NAMALWA (cell line): ENCODE results near the gene HTD2.
"Not testable (repeated sequence)": the region's sequence is repeated elsewhere in the genome, so short reads cannot be mapped to it uniquely, and the experiment has no call there.

Experiments used
- DNase-seq: peaks from one replicate; pipeline ENCODE4 v3.0.0-alpha.2; 2015; ENCODE audit warnings: low spot score

HTD2 gene

DNA sequence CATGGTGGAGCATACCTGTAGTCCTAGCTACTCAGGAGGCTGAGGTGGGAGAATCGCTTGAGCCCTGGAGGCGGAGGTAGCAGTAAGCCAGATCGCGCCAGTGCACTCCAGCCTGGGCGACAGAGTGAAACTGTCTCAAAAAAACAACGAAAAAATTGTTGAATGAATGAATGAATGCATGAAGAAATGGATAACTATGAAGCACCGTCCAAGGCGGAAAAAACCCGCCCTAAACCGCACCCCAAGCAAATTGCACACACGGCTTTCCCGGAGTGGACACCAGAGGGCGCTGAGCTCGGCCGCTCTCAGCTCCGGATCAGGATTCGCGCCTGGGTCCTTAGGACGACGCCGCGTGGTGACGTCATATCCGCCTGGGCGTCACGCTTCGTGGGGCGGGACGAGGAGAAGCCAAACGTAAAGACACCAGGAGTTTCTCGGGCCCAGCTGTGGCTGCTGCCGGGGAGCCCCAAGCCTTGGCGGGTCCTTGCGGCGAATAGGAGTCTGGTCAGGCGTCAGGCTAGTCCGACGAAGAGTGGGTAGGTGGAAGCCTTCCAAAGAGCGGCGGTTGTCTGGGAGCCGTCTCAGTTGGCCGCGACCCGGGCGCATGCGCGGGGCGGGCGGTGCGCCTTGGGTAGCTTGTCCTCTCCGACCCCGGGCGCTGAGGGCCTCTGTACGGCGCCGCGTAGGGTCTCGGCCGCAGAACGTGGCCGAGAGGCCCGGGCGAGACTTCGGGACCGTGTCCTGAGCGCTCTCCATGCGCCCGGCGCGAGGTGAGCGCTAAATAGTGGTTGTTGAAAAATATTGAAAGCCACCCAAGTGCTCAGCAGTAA lies at the start of gene HTD2, which contains the start of gene RPP14:
HTD2 (plus strand) TSS at position 639 of the 830 bp plus-strand sequence. CDS start 11,094 bp downstream, outside the sequence.
RPP14 (plus strand) TSS at position 364 of the 830 bp plus-strand sequence. CDS start 4,085 bp downstream, outside the sequence.
- peak; percentile 94 for DNase-seq

- DNase-seq = no peak
Observed at GRCh38 chr3:58258392-58259055, 47.8 kb upstream of the HTD2 start.

DNA sequence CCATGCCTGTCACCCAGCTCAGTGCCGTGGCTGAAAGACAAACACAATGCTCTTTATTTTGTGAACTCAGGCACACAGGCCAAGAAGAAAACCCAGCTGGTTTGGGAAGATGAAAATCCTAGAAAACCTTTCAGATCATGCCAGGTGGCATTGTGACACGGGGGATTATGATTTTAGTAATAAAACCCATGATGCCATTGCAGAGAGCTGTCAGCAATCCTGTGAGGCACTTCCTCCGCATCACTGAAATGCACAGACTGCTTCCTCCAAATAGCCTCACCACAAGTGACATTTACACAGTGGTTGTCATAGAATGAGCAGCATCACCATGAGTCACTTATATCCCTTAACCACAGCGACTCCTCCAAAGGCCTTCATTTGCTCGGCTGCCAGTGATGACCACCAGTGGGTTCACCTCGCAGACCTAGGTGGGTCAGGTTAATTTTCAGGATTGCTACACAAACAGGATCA lies 46.0 kb upstream of the HTD2 start:
- DNase-seq = no peak

- no peak for DNase-seq
Observed at GRCh38 chr3:58260733-58261132, 45.6 kb upstream of the HTD2 start.

- DNase-seq = no peak
Observed at GRCh38 chr3:58261954-58262666, 44.2 kb upstream of the HTD2 start.

- peak; percentile 18 for DNase-seq
Observed at GRCh38 chr3:58266577-58266976, 39.7 kb upstream of the HTD2 start.

DNA sequence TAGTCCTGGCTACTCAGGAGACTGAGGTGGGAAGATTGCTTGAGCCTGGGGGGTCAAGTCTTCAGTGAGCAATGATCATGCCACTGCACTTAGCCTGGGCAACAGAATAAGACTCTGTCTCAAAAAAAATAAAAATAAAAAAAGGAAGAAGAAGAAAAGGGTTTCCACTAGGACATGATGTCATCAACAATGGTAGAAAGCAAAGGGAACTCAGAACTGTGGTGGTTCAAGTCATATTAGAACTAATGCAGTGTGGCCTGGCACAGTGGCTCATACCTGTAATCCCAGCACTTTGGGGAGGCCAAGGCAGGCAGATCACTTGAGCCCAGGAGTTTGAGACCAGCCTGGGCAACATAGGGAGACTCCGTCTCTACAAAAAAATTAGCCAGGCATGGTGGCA lies 38.8 kb upstream of the HTD2 start:
- DNase-seq = not testable (repeated sequence)

GRCh38 chr3:58269356-58269755 lies 37.0 kb upstream of the HTD2 start:
- no peak for DNase-seq

DNA sequence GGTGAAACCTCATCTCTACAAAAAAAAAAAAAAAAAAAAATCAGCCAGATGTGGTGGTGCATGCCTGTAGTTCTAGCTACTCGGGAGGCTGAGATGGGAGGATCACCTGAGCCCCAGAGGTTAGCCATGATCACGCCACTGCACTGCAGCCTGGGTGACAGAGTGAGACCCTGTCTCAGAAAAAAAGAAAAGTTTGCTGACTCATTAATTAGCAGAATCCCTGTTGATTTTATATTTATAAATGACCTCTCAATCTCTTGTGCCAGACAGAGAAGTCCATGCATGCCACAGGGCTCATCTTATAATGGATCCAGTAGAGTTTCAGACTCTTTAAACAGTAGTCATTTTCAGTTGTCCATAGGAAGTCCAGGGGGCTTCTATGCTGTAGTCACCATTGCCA lies 35.8 kb upstream of the HTD2 start:
- DNase-seq = no peak

DNA sequence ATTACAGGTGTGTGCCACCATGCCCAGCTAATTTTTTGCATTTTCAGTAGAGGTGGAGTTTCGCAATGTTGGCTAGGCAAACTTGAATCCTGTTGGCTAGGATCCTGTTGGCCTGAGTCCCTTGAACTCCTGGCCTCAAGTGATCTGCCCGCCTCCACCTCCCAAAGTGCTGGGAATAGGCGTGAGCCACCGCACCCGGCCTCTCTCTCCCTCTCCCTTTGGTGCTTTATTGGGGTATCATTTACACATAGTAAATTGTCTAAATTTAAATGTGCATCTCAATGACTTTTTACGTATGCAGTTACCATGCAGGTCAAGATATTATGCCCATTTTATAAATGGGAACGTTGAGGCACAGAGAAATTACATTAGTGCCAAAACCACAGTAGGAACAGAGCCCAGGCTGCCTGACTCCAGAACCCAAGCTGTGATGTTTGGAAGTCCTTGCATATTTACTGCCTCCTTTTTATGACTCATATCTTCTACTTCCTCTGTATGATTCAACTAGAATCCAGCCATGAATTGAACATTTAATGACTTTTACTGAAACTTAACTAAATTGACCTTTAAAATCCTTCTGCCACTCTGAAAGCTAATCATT lies 34.3 kb upstream of the HTD2 start:
- no peak for DNase-seq

DNA sequence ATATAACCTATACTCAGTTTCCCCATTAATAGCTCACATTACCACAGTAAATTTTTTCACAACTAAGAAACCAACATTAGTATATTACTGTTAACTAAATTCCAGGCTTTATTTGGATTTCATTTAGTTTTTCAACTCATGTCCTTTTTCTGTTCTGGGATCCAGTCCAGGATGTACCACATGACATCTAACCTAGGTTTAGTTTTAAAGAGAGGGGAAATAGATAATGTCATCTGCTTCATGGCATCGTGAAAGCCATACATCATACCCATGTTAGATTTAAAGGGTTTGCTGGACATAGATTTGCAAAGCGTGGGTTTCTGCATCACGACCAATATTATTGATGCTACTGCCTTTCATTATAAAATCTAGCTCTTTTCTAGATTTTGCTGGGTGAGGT lies 33.4 kb upstream of the HTD2 start:
- DNase-seq = no peak

GRCh38 chr3:58273362-58273761 lies 33.0 kb upstream of the HTD2 start:
- DNase-seq = not testable (repeated sequence)

DNA sequence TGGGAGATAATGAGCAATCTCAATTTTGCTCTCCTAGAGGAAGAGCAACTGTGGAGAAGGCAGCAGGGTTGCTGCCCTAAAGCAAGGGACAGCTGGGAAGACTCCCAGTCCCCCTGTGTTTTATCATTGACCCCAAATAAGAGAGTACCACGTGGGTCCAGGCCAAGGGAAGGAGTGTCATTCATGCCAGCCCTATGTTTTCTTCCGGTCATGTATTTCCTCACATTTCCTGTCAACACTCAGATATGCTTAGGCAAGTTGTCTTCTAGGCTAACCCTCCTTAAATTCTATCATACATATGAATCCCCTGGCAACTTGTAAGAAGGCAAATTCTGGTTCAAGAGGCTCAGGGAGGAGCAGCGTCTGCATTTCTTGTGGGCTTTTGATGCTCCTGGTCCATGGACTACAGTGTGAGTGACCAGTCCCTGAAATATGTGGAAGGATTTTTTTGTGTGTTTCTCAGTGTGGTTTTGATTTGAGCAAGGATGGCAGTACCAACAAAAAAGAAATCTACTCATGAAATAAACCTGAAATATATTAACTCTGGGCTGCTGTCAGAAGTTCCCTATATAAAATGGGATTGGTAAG lies 32.2 kb upstream of the HTD2 start:
- no peak for DNase-seq

- DNase-seq = no peak
Observed at GRCh38 chr3:58281069-58281468, 25.3 kb upstream of the HTD2 start.

DNA sequence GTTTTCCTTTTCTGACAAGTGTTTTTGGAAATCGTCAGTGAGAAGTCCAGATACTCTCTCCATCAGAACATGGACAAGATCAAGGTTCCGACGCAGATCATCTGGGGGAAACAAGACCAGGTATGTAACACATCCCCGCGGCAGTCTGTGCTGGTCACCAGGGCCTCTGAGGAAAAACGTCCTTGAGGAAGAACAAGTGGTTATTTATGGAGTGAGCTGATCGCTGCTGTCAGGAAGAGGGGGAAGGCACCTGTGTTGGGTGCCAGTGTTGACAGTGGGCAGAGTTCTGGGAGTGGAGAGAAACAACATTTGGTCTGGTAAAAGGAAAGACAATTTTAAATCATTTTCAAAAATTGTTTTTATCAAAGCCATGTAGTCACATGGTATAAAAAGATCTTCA lies 21.0 kb upstream of the HTD2 start:
- DNase-seq = no peak

GRCh38 chr3:58287354-58287753 lies 19.0 kb upstream of the HTD2 start:
- no peak for DNase-seq

DNA sequence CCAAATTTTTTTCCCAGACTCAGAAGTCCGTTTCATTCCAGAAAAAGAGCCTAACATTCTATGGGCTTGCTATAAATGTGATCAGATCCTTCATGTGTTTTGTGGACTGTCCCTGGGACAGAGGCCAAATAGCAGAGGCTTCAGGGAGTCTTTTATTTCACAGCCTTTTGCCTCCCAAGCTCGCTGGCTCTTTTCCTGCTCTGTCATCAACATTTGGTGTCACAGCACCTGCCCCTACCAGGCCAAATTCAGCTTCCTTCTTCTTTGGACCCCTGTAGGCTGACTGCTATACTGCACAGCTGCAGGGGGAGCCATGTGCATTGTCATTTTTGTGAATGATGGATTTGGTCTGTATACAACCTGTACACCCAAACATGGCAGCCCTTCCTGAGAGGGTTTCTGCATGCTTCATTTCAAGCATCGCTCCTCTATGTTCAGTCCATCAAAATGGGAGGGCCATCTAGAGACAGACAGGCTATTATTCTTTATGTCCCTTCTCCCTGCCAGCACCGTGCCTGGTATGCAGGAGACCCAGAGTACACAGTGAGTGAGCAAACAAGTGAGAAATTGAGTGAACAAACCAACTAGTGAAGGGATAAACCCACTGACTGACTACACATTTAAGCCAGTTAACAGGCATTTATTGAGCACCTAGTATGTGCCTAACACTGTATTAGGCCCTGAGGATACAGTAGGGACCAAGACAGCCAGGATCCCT lies 18.1 kb upstream of the HTD2 start:
- peak; percentile 39 for DNase-seq

- not testable (repeated sequence) for DNase-seq
Observed at GRCh38 chr3:58288964-58289613, 17.2 kb upstream of the HTD2 start.

GRCh38 chr3:58290446-58290845 lies 15.9 kb upstream of the HTD2 start:
- not testable (repeated sequence) for DNase-seq

DNA sequence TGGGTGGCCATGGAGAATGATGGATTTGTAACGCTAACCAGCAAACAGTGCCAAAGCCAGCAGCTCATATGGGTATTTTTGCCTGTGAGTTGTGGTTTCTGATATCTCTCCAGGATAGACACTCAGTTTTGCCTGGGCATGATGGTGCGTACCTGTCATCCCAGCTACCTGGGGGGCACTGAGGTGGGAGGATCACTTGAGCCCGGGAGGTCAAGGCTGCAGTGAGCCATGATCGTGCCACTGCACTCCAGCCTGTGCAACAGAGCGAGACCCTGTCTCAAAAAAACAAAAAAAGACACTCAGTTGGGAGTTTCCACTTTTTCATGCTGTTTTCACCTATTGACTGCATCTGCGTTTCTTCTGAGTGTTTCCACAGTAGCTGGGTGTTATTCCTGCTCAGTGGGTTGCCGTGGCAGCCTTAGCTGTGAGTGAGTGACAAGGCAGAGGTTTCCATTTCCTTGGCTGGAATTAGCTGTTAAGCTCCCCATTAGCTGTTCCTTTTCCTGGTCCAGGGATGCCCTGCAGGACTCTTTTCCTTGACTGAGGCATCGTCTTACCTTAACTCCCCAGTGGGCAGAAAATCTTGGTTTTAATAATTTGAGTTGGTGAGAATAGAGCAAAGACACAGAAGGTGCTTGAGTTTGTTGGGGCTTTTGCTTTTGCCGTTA lies 14.5 kb upstream of the HTD2 start:
- no peak for DNase-seq
